Suppressor macrophage (primary cell): ENCODE results near the gene CRTC3.
A peak's percentile ranks its signal among the peaks of the same experiment; 100 is the strongest.
"Not testable (repeated sequence)": the region's sequence is repeated elsewhere in the genome, so short reads cannot be mapped to it uniquely, and the experiment has no call there.

Experiments
- DNase-seq, 4 experiments: peaks; one replicate each; pipeline ENCODE4 v3.0.0-alpha.2; 2020 to 2022

Gene CRTC3

DNA sequence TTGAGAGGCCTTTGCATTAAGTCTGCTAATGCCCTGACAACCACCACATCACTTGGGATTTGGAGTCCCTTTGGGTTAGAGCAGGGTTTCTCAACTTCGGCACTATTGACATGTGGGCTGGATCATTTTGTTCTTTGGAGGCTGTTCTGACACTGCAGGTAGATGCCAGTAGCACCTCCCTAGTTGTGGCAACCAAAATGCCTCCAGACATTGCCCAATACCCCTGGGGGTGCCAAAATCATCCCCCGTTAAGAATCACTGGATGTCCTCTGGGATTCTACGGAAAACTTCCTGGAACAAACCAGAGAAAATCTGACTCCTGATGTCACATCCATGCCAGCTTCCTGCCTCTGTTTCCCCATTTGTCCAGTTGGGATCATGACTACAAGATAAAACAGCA lies 150.2 kb downstream of the CRTC3 start:
- DNase-seq: no peak

DNA sequence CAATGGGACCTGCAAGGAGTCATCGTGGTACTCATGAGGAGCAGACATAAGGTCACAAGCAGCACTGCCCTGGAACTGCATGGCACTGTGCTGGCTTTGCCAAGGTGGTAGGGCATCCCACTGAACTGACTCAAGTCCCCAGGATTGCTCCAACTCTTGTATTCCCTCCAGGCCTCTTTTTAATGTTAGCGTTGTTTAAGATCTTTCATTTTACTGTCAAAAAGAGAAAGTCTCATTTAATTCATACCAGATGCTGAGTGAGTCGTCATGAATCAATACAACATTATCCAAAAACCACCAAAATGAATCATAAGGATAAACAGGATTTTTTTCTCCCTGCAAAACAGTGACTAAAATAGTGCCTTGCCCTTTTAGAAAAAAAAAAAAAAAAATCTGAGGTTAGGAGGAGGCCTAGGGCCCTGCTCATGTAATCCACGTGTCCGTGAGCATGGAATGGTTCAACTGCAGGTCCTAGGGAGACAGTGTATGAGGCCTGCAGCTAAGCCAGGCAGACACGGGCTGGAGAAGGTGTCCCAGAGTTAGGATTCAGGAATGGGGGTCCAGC lies 150.7 kb downstream of the CRTC3 start:
- no peak for DNase-seq

DNA sequence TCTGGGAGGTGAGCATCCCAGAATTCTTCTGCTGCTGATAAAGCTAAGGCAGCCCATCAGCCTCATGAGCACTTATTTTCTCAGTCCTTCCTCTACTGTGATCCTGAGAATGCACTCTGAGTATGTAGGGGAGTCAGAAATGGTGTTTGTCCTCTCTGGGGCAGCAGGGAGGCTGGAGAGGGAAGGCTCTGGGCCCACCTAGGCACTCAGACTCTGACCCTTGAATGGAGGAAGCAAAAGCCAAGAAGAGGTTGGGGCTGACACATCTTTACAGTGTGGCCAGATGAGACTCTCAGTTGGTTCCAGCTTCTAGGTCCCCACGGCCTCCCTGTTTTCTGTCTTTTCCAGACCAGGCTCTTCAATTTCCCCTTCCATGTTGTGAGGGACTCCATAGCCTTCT lies 151.3 kb downstream of the CRTC3 start:
- DNase-seq: no peak

DNA sequence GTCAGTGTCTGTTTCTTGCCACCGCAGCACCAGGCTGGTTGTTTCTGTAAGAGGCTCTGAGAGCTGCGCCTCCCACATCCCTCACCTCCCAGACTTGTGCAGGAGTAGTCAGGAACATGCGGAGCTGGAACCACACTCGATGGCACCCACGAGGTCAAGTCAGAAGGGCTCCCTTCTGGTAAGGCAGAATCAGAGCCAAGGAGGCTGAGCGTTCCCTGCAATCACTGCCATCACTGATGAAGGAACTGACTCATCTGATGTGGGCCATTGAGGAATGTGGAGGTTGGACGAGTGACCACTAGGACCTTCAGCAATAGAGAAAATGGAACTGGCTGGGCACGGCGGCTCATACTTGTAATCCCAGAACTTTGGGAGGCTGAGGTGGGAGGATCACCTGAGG lies 151.8 kb downstream of the CRTC3 start:
- DNase-seq: peak; percentile 14 to 35 (median 18)

DNA sequence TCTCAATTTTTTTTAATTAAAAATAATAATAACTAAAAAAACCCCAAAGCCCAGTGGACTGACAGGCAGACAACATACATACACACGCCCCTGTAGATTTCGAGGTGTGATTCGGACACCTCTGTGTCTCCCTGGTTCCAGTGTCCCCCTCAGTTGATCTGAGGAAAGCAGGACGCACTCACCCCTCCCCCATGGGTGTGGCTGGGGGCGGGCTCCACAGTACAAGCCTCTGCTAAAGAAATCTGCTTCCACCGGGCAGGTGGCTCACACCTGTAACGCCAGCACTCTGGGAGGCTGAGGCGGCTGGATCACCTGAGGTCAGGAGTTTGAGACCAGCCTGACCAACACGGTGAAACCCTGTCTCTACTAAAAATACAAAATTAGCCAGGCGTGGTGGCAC lies 153.6 kb downstream of the CRTC3 start:
- DNase-seq: no peak

DNA sequence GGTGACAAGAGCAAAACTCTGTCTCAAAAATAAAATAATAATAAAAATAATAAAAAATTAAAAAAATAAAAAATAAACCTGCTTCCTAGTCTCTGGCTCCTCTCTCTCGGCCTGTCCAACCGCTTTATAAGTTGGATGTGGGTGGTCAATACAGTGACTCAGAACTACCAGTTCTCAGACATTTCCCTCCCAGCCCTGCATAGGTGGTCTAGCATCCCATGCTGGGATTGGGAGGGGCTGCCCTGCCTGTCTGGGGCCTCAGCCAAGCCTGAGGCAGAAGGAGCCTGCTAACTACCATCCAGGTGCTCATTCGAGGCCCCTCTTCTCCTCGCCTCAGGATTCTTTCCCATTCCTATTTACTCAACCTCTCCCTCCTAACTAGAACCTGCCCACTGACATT lies 154.2 kb downstream of the CRTC3 start:
- no peak for DNase-seq

DNA sequence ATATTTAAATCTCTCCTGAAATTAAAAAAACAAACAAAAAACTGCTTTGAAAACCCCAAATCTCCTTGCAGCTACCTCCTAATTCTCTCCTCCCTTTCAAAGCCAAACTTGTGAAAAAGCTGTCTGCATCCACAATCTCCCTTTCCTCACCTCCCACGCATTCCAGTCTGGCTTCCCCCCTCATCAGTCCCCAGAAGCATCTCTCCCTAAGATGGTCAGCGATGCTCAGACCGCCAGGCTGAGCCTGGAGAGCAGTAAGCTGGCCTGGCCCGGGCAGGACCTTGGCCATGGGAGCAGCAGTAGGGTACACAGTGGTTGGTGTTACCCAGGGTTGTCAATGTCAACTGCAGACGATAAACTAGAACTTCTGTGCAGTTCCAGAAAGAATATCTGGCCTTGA lies 154.6 kb downstream of the CRTC3 start:
- no peak for DNase-seq

DNA sequence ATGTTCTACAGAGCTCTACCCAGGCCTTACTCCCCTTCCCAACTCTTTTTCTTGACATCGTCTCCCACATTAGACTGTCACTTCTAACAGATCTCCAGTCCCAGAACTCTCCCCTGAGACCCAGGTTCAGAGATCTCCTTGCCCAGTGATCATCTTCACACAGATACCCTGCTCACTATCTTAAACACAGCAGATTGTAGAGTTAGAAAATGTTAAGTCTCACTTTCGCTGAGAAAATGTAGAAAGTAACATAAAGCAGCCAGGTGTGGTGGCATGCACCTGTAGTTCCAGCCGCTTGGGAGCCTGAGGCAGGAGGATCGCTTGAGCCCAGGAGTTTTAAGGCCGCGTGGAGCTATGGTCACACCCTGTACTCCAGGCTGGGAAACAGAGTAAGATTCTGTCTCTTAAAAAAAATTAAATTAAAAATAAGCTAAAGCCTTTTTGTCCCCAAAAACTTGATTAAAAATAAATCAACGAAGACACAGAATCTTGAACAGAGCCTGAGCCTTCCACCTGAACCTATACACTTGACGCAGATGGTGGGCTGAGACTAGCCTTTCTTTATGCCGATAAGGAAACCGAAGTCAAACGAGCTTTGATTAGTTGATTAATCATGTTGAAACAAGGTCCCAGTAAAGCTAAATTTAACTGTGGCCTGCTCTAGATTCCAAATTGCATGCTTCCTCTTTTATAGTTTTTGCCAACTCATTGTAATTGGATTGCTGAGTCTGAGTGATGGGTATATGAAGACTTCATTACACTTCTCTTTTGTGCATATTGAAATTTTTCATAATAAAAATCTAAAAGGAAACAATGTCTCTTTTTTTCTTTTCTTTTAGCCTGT lies 156.1 kb downstream of the CRTC3 start:
- DNase-seq: peak; percentile 25 to 77 (median 52)

DNA sequence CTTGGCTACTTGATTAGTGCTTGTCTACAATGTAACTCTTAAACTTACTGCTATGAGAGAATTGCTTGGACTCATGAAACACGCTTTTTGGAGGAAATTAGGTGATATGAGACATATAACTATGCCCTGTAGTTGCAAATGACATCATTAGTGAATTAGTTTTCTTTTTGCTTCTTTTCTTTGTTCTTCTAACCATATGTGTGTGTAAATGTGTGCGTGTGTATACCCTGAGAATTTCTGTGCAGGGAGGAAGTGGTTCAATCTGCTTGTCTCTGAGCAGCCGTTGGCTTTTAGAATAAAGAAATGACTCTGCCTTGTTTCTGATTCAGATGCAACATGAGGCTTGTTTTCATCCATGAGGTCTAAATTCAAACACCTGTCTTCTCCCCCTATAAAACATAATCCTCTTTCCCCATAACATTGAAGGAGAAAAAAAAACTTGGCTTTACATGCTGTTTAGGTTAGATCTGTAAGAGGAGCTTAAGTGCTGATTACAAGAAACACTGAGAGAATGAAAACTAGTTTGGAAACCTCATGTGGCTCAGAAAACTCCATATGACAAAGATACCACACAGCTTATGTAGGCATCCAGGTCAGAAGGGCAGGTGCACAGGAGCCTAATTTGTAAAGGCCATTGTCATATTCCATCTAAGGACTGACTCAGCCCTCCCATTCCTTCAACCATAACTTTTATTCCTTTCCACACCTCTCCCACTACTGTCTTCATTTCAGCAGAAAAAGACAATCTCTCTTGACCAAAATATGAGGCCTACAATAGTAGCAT lies 156.9 kb downstream of the CRTC3 start:
- peak; percentile 18 to 72 (median 57) for DNase-seq

DNA sequence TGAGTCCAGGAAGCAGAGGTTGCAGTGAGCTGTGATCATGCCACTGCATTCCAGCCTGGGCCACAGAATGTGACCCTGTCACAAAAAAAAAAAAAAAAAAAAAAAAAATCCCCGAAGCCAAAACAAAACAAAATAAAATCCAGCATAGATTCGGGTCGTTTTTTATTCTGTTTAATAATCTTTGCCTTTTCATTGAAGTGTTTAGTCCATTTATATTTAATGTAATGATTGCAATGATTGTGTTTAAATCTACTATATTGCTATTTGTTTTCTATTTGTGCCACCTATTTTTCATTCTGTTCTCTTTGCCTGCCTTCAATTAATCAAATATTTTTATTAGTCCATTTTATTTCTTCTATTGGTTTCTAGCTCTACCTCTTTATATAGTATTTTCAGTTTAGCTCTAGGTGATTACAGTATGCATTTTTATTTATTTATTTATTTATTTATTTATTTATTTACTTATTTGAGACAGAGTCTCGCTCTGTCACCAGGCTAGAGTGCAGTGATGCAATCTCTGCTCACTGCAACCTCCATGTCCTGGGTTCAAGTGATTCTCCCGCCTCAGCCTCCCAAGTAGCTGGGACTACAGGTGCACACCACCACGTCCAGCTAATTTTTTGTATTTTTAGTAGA lies 159.7 kb downstream of the CRTC3 start:
- not testable (repeated sequence) for DNase-seq

DNA sequence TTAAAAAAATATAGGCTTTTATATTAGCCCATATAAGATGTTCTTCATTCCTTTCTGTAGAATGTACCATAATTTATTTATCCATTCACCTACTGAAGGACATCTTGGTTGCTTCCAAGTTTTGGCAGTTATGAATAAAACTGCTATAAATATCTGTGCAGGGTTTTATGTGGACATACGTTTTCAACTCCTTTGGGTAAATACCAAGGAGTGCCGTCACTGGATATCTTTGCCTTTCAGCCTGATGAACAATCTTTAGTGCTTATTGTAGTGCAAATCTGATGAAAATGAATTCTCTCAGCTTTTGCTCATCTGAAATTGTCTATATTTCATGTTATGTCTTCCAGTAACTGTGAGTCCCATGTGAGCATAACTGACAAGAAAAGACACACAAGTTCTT lies 160.9 kb downstream of the CRTC3 start:
- DNase-seq: no peak

DNA sequence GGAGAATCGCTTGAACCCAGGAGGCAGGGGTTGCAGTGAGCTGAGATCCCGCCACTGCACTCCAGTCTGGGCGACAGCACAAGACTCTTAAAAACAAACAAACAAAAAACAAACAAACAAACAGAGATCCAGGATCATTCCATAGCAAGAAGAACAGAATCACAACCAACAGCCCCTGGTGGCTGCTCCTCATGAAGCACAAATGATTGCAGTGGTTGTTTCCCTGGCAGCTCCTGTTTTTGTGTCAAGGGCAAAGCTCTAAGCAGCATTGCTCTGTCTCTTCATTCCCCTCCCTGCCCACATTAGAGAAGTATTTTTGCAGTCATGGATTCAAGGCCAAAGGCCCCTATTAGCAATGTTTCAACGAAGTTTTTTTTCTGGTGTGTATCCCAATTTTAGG lies 161.6 kb downstream of the CRTC3 start:
- no peak for DNase-seq

DNA sequence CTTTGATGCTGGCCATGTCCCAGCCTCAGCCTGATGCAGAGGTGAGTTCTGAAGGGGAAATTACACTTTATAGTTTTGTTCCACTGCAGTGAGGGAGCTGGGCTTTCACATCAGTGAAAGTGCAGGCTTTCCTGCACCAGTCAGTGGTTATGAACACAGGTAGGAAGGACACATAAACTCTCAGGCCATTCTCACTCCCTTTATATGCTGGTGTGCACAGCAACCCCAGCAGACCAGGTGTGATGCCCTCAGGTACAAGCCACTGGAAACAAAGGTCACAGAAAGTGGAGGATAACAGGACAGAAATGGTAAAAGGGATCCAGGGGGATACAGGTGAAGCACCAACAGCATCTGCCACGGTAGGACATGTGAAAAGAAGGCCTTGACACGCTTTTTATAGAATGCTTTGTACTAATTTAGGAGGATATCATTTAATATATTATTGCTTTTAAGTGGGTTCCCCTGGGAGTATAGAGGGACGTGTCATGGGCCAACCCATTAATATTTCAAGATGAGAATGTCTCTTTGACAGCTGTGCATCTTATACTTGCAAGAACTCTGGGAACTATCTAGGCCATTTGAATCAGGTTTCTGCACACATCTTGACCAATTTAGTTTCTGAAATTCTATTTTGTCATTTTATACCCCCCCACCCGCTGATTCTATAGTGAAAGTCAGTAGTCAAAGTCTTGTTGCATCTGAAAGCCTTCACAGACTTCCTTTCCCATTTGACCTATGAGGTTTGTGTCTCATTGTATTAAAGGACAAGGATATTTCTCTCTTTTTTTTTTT lies 162.5 kb downstream of the CRTC3 start:
- DNase-seq: no peak
